ENCODE data around the gene CCM2L.

- TF ChIP-seq CTCF (conservative IDR thresholded peaks at IDR 0.05; ENCODE audit: low read length), result no peak
- TF ChIP-seq EZH2phosphoT487 (IDR thresholded peaks at IDR 0.05; ENCODE audit: borderline replicate concordance, low read depth, low read length), result no peak
Measured at GRCh38 chr20:31968291-31969126, 41.7 kb upstream of the CCM2L start.

Data from OCI-LY7 (cell line).